Measurements from ENCODE around the gene EHBP1.

The EHBP1 gene

GRCh38 chr2:63092857-63093256 lies 387.3 kb downstream of the EHBP1 start:
- DNase-seq = no peak

DNA sequence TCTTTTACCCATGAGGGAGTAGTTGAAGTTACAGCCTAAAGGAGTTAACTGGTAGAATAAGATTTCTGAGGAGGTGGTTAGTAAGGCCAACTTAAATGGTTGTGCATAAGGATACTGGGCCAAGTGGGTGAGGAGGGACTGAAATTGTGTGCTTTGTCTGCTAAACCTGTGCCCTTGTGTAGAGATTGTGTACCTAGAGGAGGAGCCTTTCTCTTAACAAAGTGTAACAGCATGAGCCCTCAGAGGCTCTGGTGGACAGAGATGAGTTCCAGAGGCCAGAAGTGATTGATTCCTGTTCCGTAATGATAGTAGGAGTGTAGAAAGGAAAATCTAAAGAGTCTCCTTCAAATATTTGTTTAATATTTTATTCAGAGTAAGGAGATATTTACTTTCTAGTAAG lies 388.0 kb downstream of the EHBP1 start:
- no peak for DNase-seq

All from activated CD4-positive, alpha-beta T cell treated with anti-CD3 and anti-CD28 coated beads, Interleukin-2, amount 50 U/mL, for 16 hours (primary cell).